Fibroblast of skin of back (primary cell): ENCODE results near the gene SLC13A3.

Experiments
- DNase-seq: peaks from one replicate; pipeline ENCODE4 v3.0.0-alpha.2; 2013

Gene SLC13A3

GRCh38 chr20:46631874-46632446 lies 19.3 kb downstream of the SLC13A3 start:
- DNase-seq, result no peak

GRCh38 chr20:46631212-46631869 lies 19.9 kb downstream of the SLC13A3 start:
- no peak for DNase-seq

GRCh38 chr20:46630306-46630705 lies 21.0 kb downstream of the SLC13A3 start:
- no peak for DNase-seq

GRCh38 chr20:46629341-46629740 lies 21.9 kb downstream of the SLC13A3 start:
- no peak for DNase-seq

- DNase-seq, result no peak
Measured at GRCh38 chr20:46627234-46627633, 24.0 kb downstream of the SLC13A3 start.

GRCh38 chr20:46626758-46627157 lies 24.5 kb downstream of the SLC13A3 start:
- DNase-seq, result no peak

- DNase-seq, result no peak
Measured at GRCh38 chr20:46625875-46626373, 25.3 kb downstream of the SLC13A3 start.

- no peak for DNase-seq
Measured at GRCh38 chr20:46624946-46625345, 26.3 kb downstream of the SLC13A3 start.

GRCh38 chr20:46622165-46622564 lies 29.1 kb downstream of the SLC13A3 start:
- no peak for DNase-seq

GRCh38 chr20:46621492-46621891 lies 29.8 kb downstream of the SLC13A3 start:
- DNase-seq, result peak; percentile 32

GRCh38 chr20:46619445-46619844 lies 31.8 kb downstream of the SLC13A3 start:
- no peak for DNase-seq

GRCh38 chr20:46618316-46619100 lies 32.8 kb downstream of the SLC13A3 start:
- no peak for DNase-seq

- DNase-seq, result no peak
Measured at GRCh38 chr20:46614503-46614902, 36.8 kb downstream of the SLC13A3 start.

- DNase-seq, result no peak
Measured at GRCh38 chr20:46610145-46610544, 41.1 kb downstream of the SLC13A3 start.

GRCh38 chr20:46609043-46609442 lies 42.2 kb downstream of the SLC13A3 start:
- no peak for DNase-seq

- DNase-seq, result no peak
Measured at GRCh38 chr20:46607849-46608497, 43.3 kb downstream of the SLC13A3 start.

- DNase-seq, result no peak
Measured at GRCh38 chr20:46607191-46607848, 43.9 kb downstream of the SLC13A3 start.

GRCh38 chr20:46606817-46607190 lies 44.5 kb downstream of the SLC13A3 start:
- no peak for DNase-seq

GRCh38 chr20:46605978-46606816 lies 45.1 kb downstream of the SLC13A3 start:
- no peak for DNase-seq

GRCh38 chr20:46605181-46605580 lies 46.1 kb downstream of the SLC13A3 start:
- no peak for DNase-seq

GRCh38 chr20:46604551-46605133 lies 46.6 kb downstream of the SLC13A3 start:
- no peak for DNase-seq
